GM18526 (cell line): ENCODE results near the gene GJB5.

ENCODE experiments used
- POLR2A ChIP-seq: IDR thresholded peaks from 3 replicates; pipeline ENCODE4 v1.6.1; 2011; ENCODE audit not compliant: insufficient read length; ENCODE audit errors: extremely low read depth

GJB5 gene

GRCh38 chr1:34754964-34755637 is at the start of gene GJB5:
TSS of gene GJB5 (plus strand) at chr1:34755047. CDS start at chr1:34757331, 2,284 bp downstream.
- TF ChIP-seq POLR2A: no peak

- no peak for TF ChIP-seq POLR2A
Measured at GRCh38 chr1:34705077-34705476, 49.8 kb upstream of the GJB5 start.

DNA sequence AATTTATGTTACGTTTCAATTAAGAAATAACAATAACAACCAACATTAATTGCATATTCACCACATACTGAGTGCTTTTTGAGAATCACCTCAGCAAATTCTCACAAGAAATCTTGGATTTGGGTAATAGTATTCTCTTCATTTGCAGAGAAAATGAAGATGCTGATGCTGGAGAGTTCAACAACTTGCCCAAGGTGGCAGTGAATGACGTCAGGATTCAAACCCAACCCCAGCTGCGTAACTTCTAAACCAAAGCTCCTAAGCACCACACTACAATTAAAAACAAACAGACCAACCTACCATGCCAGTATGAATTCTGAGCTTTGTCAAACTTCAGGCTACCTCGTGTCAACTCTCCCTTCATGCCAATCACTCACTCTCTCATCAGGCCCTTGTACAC is 46.7 kb upstream of the GJB5 start:
- no peak for TF ChIP-seq POLR2A

- no peak for TF ChIP-seq POLR2A
Measured at GRCh38 chr1:34709547-34709946, 45.3 kb upstream of the GJB5 start.

- TF ChIP-seq POLR2A: no peak
Measured at GRCh38 chr1:34710812-34711211, 44.0 kb upstream of the GJB5 start.

DNA sequence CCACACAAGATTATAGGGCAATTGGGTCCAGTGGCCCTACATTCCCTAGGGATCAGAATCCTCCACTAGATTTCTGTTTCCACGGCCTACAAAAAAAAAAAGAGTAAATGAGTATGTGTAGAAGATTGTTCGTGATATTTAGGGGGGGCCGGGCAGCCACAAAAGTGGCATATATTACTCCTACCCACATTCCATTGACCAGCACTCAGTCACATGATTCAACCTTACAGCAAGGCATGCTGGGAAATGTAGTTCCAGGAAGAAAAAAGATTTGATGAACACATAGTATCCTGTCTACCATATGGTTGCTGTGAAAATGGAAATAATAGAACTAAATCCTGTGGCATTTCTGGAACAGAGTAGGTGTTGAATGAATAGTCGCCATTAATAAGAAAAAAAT is 43.4 kb upstream of the GJB5 start:
- TF ChIP-seq POLR2A: no peak

DNA sequence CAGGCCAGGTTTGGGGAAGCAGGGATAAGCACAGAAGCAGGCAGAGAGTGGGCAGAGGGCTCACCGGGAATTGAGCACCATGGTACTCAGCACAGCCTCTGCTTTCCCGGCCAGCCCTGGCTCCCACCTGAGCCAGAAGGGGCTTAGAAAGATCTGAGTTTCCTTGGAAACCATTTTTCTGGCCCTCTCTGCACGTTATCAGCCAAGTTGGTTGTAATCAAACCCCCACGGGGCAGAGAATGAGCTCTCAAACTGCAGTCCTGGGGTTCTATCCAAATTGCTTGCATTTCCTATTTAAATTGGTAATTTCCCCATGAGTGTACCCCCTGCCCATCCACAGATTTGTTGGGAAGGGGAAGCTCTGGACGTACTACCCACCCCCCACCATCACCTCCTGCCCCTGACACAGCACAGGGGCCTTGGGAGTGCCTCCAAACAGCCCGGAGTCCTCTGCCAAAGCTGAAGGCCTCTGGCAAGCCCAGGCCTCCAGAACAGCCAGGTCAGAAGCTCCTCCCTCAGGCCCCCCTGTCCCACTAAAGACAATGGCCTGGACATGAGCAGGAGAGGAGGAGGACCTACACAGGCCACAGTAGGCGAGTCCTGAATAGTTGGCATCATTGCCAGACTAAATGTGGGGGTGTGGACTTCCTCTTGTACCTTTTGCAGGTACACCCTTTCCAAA is 42.7 kb upstream of the GJB5 start:
- TF ChIP-seq POLR2A: no peak

GRCh38 chr1:34713443-34713842 is 41.4 kb upstream of the GJB5 start:
- TF ChIP-seq POLR2A: no peak

DNA sequence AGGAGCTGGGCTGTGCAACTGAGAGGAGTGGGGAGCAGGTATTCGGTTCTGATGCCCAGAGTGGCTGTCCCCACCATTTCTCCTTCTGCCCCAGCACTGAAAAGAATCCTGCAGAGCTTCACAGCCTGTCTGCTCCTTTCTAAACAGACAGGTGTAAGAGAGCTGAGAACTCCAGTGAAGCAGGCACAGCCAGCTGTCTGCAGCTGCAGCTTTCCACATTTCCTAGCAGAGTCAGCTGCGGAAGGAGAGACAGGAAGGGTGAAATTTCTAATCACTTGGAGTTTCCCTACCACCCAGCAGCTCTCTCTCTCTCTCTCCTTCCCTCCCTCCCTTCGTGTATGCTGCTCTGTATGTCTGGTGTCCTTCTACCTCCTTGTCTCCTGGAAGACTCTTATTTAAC is 40.5 kb upstream of the GJB5 start:
- no peak for TF ChIP-seq POLR2A

DNA sequence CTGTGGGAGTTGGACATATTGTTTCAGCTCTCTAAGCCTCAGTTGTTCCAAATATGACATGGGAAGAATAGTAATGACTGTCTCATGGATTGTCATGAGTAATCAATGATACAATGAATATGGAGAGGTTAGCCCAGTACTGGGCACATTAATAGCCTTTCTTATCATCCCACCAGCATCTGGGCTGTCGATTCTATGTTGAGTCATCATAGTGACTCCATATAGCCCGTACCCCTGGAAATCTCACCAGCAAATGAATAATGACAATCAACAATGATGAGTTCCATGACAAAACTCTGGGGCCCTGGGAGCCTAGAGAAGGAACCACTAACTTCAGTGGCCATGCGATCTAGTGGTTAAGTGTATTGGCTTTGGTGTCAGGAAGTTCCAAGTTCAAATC is 39.7 kb upstream of the GJB5 start:
- TF ChIP-seq POLR2A: no peak

DNA sequence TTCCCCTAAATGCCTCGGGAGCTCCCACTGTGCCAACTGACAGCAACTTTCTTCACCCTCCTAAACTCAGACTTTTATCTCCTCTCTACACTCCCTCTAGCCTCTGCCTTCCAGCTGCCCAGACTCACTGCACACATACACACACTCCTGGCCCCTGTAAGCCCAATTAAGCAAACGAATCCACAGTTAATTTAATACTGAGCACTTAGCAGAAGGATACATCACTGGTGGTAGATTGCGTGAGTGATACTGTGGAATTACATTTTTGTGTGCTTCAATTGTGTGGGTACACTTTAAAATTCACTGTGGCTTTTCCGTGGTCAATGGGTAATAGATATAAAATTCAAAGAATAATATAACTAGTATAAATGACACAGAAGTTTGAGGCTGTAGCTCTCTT is 33.6 kb upstream of the GJB5 start:
- no peak for TF ChIP-seq POLR2A

DNA sequence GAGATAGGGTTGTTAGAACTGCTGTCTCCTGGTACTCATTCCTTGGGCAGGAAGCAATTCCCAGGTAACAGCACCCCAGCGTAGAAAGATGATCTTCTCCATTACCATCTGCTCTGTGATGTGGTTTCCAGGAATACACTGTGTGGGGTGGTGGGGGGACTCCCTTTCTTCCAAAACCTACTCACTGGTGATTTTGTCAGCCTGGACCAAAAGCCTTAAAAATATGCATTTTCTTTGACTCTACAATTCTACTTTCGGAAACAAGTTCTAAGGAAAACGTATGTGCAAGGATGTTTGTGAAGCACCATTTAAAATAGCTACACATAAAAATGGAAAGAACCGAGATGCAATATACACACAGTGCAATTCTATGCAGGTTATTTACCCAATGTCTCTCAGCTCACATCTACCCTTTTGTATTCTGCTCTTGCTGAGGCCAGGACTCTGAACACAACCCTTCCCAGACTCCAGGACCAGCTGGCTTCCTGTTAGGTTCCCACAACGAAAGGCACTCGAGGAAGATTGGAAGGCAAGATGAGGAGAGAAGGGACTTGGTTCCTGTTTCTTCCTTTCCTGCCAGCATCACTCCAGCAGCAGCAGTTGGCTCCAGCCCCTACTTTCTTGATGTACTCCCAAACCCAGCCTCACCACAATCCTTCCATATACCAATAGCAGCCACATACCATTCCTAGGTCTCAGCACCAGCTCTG is 33.0 kb upstream of the GJB5 start:
- TF ChIP-seq POLR2A: no peak

DNA sequence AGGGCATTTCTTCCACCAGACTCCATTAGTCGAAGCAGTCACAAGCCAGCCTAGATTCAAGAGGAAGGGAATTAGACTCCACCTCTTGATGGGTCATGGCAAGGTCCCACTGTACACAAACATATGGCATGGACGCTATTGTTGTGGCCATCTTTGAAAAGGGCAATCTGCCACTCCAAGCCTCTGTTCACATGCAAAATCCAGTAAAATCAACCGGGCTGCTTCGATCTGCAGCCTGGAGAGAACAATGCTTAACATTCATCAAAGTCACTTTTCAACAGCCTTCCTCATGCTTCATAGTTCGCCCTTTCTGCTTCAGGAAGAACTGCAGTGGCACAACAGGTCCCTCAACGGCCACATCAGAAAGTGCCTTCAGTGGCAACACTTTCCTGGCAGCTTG is 28.0 kb upstream of the GJB5 start:
- TF ChIP-seq POLR2A: no peak

- TF ChIP-seq POLR2A: no peak
Measured at GRCh38 chr1:34730485-34730884, 24.4 kb upstream of the GJB5 start.

GRCh38 chr1:34736692-34737091 is 18.2 kb upstream of the GJB5 start:
- no peak for TF ChIP-seq POLR2A

DNA sequence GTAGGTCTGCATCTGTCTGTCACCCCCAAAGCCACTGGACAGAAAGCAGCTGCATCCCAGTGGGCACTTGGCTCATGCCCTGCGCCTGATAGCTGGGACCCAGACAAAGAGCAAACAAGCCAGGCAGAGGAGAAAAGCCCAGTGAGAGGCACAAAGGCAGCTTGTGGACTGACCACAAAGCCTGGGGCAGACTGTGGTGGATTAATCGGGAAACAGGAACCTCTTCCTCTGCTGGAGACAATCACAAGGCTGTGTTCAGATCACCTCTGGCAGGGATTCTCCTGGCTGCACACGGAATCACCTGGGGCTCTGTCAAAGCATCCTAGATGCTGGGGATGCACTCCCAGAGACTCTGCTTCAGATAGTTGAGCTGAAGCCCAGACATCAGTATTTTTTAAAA is 15.2 kb upstream of the GJB5 start:
- no peak for TF ChIP-seq POLR2A

DNA sequence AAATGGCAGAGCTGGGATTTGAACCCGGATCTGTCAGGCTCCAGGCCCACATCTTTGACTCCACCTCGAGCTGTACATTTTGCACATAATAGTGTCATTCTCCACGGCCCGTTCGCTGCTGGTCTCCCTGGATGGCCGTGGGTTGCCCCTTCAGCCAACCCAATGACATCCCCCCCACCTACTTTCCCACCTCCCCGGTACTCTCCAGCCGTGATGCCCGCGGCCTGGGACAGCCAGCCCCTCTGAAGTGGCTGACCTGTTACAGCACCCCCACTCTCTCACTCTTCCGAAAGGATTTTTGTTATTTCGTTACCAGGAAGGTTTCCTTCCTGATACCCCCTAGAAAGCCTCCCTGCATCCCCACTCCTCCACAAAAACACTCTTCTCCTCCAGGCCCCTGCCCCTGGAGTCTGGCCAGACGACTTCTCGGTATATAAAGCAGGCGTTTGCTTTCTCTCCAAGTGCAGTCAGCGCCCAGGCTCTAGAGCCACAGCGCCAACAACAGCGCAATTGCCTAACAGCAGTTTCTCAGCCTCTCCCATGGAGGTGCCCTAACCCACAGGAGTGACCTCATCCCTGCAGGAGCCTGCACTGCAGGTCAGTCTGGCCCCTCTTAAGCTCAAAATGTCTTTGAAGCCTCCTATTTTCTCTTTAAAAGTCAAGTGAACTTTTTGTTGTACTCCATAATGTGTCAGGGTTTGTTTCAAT is 14.5 kb upstream of the GJB5 start:
- no peak for TF ChIP-seq POLR2A
